ENCODE measurements around the gene GPR42. TPM values are rescaled to one million over a fixed set of nuclear protein-coding genes. Genes with fewer than 3 reads are reported as not detected.
A peak's percentile ranks its signal among the peaks of the same experiment; 100 is the strongest.
"Not testable (repeated sequence)": the region's sequence is repeated elsewhere in the genome, so short reads cannot be mapped to it uniquely, and the experiment has no call there.

GPR42 gene
- total and polyA plus RNA-seq, 11 donors = not detected

GRCh38 chr19:35375505-35376307 is 4.8 kb downstream of the GPR42 start:
- ATAC-seq (no peak), DNase-seq (no peak)
- TF ChIP-seq POLR2A (IDR thresholded peaks at IDR 0.05) = no peak
- TF ChIP-seq, protein P1, sequence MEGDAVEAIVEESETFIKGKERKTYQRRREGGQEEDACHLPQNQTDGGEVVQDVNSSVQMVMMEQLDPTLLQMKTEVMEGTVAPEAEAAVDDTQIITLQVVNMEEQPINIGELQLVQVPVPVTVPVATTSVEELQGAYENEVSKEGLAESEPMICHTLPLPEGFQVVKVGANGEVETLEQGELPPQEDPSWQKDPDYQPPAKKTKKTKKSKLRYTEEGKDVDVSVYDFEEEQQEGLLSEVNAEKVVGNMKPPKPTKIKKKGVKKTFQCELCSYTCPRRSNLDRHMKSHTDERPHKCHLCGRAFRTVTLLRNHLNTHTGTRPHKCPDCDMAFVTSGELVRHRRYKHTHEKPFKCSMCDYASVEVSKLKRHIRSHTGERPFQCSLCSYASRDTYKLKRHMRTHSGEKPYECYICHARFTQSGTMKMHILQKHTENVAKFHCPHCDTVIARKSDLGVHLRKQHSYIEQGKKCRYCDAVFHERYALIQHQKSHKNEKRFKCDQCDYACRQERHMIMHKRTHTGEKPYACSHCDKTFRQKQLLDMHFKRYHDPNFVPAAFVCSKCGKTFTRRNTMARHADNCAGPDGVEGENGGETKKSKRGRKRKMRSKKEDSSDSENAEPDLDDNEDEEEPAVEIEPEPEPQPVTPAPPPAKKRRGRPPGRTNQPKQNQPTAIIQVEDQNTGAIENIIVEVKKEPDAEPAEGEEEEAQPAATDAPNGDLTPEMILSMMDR (IDR thresholded peaks at IDR 0.05) = no peak
- intact Hi-C loops (cut with DNase I) = no loop called here
- H3K27me3 ChIP-seq = peaks cover 0 to 4% (median 0%) of the 10 kb centered on the region in 9 donors
- H3K4me1 ChIP-seq = peaks cover 0 to 10% (median 0%) of the 10 kb centered on the region in 12 donors
- no peak overlapping the region for H3K4me3 ChIP-seq
- 82 to 88% (median 84%) methylated on average over 12 of the region's 12 CpGs for WGBS, 4 donors
- no peak overlapping the region for H3K27ac ChIP-seq
- H3K9me3 ChIP-seq = peaks cover 0 to 6% (median 0%) of the 10 kb centered on the region in 12 donors
- H3K36me3 ChIP-seq = no peaks in the 10 kb centered on the region

DNA sequence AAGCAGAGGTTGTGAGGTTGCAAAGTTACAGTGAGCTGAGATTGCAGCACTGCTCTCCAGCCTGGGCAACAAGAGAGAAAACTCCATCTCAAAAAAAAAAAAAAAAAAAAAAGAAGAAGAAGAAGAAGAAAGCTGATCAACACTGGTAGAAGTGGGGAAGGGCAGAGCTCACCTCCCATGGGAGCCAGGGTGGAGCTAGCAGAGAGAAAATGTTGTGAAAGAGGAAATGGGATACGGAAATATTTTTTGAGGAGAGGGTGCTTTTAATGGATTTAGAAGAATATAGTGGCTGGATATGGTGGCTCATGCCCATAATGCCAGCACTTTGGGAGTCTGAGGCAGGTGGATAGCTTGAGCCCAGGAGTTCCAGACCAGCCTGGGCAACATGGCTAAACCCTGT is 6.8 kb downstream of the GPR42 start:
- peak overlapping the region in 1 of 12 donors; percentile 43 for H3K27ac ChIP-seq
- intact Hi-C loops (cut with DNase I) = no loop called here
- 45 to 55% (median 50%) methylated on average over 1 of the region's 1 CpG for WGBS, 4 donors
- peak in 1 of 4 donors; percentile 10 for ATAC-seq
- no peak overlapping the region for H3K4me3 ChIP-seq
- H3K36me3 ChIP-seq = no peaks in the 10 kb centered on the region
- peaks cover 0 to 11% (median 0%) of the 10 kb centered on the region in 12 donors for H3K4me1 ChIP-seq
- peaks cover 0 to 6% (median 0%) of the 10 kb centered on the region in 12 donors for H3K9me3 ChIP-seq
- TF ChIP-seq POLR2A (IDR thresholded peaks at IDR 0.05) = no peak
- TF ChIP-seq, protein P1 (IDR thresholded peaks at IDR 0.05) = no peak
- peaks cover 0 to 9% (median 0%) of the 10 kb centered on the region in 9 donors for H3K27me3 ChIP-seq
- DNase-seq = peak in 3 of 5 donors; percentile 35 to 54 (median 39)

DNA sequence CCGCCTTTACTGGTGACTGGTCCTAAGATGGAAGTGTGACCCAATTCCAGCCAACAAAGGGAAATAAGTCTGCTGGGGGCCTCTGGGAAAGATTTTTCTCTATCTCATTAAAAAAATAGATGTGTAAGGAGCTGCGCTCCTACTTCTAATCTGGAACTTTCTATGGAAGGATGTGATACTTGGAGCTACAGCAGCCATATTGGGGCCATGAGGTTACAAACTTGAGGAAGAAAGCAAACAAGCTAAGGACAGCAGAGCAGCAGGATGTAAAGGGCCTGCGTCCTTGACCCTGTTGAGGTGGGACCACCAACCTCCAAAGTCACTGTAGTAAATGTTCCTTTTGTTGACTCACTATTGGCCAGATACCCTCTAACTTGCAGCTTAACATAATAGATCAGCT is 7.5 kb downstream of the GPR42 start:
- 93 to 99% (median 95%) methylated on average over 3 of the region's 3 CpGs for WGBS, 4 donors
- peaks cover 0 to 11% (median 0%) of the 10 kb centered on the region in 12 donors for H3K4me1 ChIP-seq
- H3K36me3 ChIP-seq = no peaks in the 10 kb centered on the region
- H3K27ac ChIP-seq = no peak overlapping the region
- DNase-seq (no peak), ATAC-seq (no peak)
- peaks cover 0 to 6% (median 0%) of the 10 kb centered on the region in 12 donors for H3K9me3 ChIP-seq
- peaks cover 0 to 9% (median 0%) of the 10 kb centered on the region in 9 donors for H3K27me3 ChIP-seq
- no peak overlapping the region for H3K4me3 ChIP-seq
- intact Hi-C loops (cut with DNase I) = no loop called here
- TF ChIP-seq POLR2A (IDR thresholded peaks at IDR 0.05) = no peak
- TF ChIP-seq, protein P1 (IDR thresholded peaks at IDR 0.05) = no peak

DNA sequence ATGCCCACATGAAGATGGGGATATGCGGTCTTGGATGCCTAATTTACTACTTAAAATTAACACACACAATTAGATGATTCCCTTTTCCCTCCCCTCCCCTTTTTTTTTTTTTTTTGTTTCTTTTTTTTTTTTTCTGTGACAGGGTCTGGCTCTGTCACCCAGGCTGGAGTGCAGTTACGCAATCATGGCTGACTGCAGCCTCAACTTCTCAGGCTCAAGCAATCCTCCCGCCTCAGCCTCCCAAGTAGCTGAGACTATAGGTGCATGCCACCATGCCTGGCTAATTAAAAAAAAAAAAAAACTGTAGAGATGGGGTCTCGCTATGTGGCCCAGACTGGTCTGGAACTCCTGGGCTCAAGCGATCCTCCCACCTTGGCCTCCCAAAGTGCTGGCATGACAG is 8.7 kb downstream of the GPR42 start:
- H3K9me3 ChIP-seq; intact Hi-C loops (cut with DNase I): not testable (repeated sequence)

More for the DNA sequence above, 8.7 kb downstream of the GPR42 start:
- H3K27ac ChIP-seq, H3K36me3 ChIP-seq, ATAC-seq, H3K27me3 ChIP-seq, H3K4me3 ChIP-seq, DNase-seq: not testable (repeated sequence)
- H3K4me1 ChIP-seq = peaks cover 0 to 11% (median 0%) of the 10 kb centered on the region in 12 donors
- 92 to 97% (median 96%) methylated on average over 5 of the region's 5 CpGs for WGBS, 4 donors

All from heart left ventricle (tissue), 16 donors.